GM12875 (cell line): Measurements from ENCODE around the gene HCFC2.

ENCODE experiments used
- H3K4me3 ChIP-seq: one replicate; pipeline ENCODE4 v1.5.1; 2011; ENCODE audit warnings: low read depth, low read length, control low read depth
- TF ChIP-seq, protein P1 (sequence below): IDR thresholded peaks from 2 replicates; pipeline ENCODE4 v1.5.1; 2011; ENCODE audit warnings: low read depth, mild to moderate bottlenecking, control low read depth, inconsistent platforms, low read length, moderate library complexity, borderline replicate concordance; ENCODE audit not compliant: insufficient read depth

Gene HCFC2

GRCh38 chr12:104143002-104143401 lies 78.7 kb downstream of the HCFC2 start:
- H3K4me3 ChIP-seq = no peak overlapping the region
- TF ChIP-seq, protein P1, sequence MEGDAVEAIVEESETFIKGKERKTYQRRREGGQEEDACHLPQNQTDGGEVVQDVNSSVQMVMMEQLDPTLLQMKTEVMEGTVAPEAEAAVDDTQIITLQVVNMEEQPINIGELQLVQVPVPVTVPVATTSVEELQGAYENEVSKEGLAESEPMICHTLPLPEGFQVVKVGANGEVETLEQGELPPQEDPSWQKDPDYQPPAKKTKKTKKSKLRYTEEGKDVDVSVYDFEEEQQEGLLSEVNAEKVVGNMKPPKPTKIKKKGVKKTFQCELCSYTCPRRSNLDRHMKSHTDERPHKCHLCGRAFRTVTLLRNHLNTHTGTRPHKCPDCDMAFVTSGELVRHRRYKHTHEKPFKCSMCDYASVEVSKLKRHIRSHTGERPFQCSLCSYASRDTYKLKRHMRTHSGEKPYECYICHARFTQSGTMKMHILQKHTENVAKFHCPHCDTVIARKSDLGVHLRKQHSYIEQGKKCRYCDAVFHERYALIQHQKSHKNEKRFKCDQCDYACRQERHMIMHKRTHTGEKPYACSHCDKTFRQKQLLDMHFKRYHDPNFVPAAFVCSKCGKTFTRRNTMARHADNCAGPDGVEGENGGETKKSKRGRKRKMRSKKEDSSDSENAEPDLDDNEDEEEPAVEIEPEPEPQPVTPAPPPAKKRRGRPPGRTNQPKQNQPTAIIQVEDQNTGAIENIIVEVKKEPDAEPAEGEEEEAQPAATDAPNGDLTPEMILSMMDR = no peak

DNA sequence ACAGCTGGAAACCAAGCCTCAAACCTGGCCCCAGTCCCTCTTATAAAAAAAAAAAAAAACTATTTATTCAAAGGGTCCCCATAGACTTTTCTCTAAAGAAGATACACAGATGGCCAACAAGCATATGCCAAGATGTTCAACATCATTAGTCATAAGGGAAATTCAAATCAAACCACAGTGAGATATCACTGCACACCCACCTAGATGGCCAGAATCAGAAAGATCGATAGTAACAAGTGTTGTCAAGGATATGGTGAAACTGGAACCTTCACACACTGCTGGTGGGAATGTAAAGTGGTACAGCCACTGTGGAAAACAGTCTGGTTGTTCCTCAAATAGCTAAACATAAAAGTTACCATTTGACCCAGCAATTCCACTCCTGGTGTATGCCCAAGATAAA lies 79.6 kb downstream of the HCFC2 start:
- TF ChIP-seq, protein P1 = no peak

GRCh38 chr12:104147346-104147745 lies 83.0 kb downstream of the HCFC2 start:
- TF ChIP-seq, protein P1 = no peak
- no peak overlapping the region for H3K4me3 ChIP-seq

More for the DNA sequence above, 79.6 kb downstream of the HCFC2 start:
- no peak overlapping the region for H3K4me3 ChIP-seq

GRCh38 chr12:104150416-104150815 lies 86.1 kb downstream of the HCFC2 start:
- H3K4me3 ChIP-seq = no peak overlapping the region
- TF ChIP-seq, protein P1 = no peak

- no peak overlapping the region for H3K4me3 ChIP-seq
- TF ChIP-seq, protein P1 = no peak
These were observed 88.4 kb downstream of the HCFC2 start for GRCh38 chr12:104152685-104153241.

GRCh38 chr12:104154286-104154685 lies 90.0 kb downstream of the HCFC2 start:
- TF ChIP-seq, protein P1 = no peak
- H3K4me3 ChIP-seq = no peak overlapping the region

- H3K4me3 ChIP-seq = no peak overlapping the region
- TF ChIP-seq, protein P1 = no peak
These were observed 90.5 kb downstream of the HCFC2 start for GRCh38 chr12:104154806-104155205.
